ENCODE results near the gene TBC1D30. TPM values are rescaled to one million over a fixed set of nuclear protein-coding genes. Genes with fewer than 3 reads are reported as not detected.

TBC1D30 gene
- total and polyA plus RNA-seq, 9 of the 15 experiments (the other 6 are each of a cell fraction or from before 2014, with no cell fraction given) = 0.07 to 0.55 (median 0.20) TPM; not detected in 1

GRCh38 chr12:64911912-64912311 is 87.5 kb downstream of the TBC1D30 start:
- Histone ChIP-seq H3K4me2 (ENCODE audit: insufficient read depth, low read length) (no peak overlapping the region), H2AFZ (ENCODE audit: low read depth, low read length) (no peak overlapping the region), H3K79me2 (ENCODE audit: control insufficient read depth, insufficient read depth, low read length) (no peaks in the 10 kb centered on the region), H3K9me3 (replicated peaks; ENCODE audit: control insufficient read depth, insufficient read depth, low read depth, low read length) (no peaks in the 10 kb centered on the region), H3K9me1 (ENCODE audit: control insufficient read depth, insufficient read depth, low read length) (no peaks in the 10 kb centered on the region), H3K4me3 (no peak overlapping the region), H3K36me3 (ENCODE audit: control insufficient read depth, insufficient read depth, low read length) (no peaks in the 10 kb centered on the region), H4K20me1 (replicated peaks; ENCODE audit: control insufficient read depth, insufficient read depth, low read length) (no peaks in the 10 kb centered on the region), H3K4me1 (replicated peaks in 1 of 2; ENCODE audit: control insufficient read depth in 2 of 2, insufficient read depth in 2 of 2, low read length in 2 of 2) (no peaks in the 10 kb centered on the region), H3K27ac (ENCODE audit: extremely low read depth, low read depth, low read length) (no peak overlapping the region), H3K27me3 (ENCODE audit: control insufficient read depth in 2 of 2, insufficient read depth in 2 of 2, low read length in 2 of 2) (no peaks in the 10 kb centered on the region), H3K9ac (ENCODE audit: insufficient read depth in 1 of 2, low read depth in 2 of 2, low read length in 2 of 2) (no peak overlapping the region)
- in situ Hi-C loops (cut with MboI) (no loop called here), intact Hi-C loops (cut with micrococcal nuclease) (no loop called here)
- ATAC-seq = no peak
- 0% methylated on average over 4 of the region's 4 CpGs for WGBS (ENCODE audit: insufficient coverage, low coverage, missing lambda C conversion rate)
- DNase-seq (ENCODE audit: extremely low read depth in 1 of 4, low spot score in 3 of 4) = no peak
- FAIRE-seq = no peak
- CTCF ChIA-PET (ENCODE audit: low intra/inter-chr PET ratio) = no interaction called here
- POLR2A ChIA-PET = interaction anchor here (0.6 kb wide), 1 partner anchor 49 kb away, joined by 3 read pairs; no protein-coding TSS in a partner anchor
- no TSS peak for BruUV-seq (replicated peaks)
- TF ChIP-seq ETV6 (IDR thresholded peaks at IDR 0.05; ENCODE audit: borderline replicate concordance in 1 of 2, low read depth in 2 of 2, low read length in 1 of 2) (no peak), ETV6 (CRISPR knock-in tag; IDR thresholded peaks at IDR 0.05; ENCODE audit: borderline replicate concordance) (no peak), PHF8 (IDR thresholded peaks at IDR 0.05; ENCODE audit: borderline replicate concordance, low read length) (no peak), PTTG1 (tag; IDR thresholded peaks at IDR 0.05; ENCODE audit: low read depth) (no peak), NFRKB (IDR thresholded peaks at IDR 0.05; ENCODE audit: low read depth) (no peak), JUNB (CRISPR knock-in tag; conservative IDR thresholded peaks at IDR 0.05) (no peak), TRIM28 (IDR thresholded peaks at IDR 0.05) (no peak), CC2D1A (IDR thresholded peaks at IDR 0.05) (no peak), ZBTB26 (CRISPR knock-in tag; IDR thresholded peaks at IDR 0.05) (no peak), DNMT1 (IDR thresholded peaks at IDR 0.05) (no peak), RUNX1 (IDR thresholded peaks at IDR 0.05; ENCODE audit: low read depth) (no peak), ATF6 (CRISPR knock-in tag; IDR thresholded peaks at IDR 0.05) (no peak), SFPQ (IDR thresholded peaks at IDR 0.05; ENCODE audit: low read depth, low read length) (no peak), HOXB6 (CRISPR knock-in tag; IDR thresholded peaks at IDR 0.05; ENCODE audit: borderline replicate concordance) (no peak), KLF16 (IDR thresholded peaks at IDR 0.05) (no peak), ZNF449 (CRISPR knock-in tag; IDR thresholded peaks at IDR 0.05) (no peak), CEBPG (CRISPR knock-in tag; IDR thresholded peaks at IDR 0.05) (no peak), CEBPG (tag; conservative IDR thresholded peaks at IDR 0.05 in 1 of 2, IDR thresholded peaks at IDR 0.05 in 1 of 2) (no peak), FUS (optimal IDR thresholded peaks at IDR 0.05; ENCODE audit: low read depth, low read length) (no peak)
